ENCODE results near the gene SLC25A20.
A peak's percentile ranks its signal among the peaks of the same experiment; 100 is the strongest.

The SLC25A20 gene

GRCh38 chr3:48898383-48899234 is at the start of gene SLC25A20:
Gene SLC25A20, minus strand, starts transcription at chr3:48898882. Its CDS starts 88 bp downstream, at chr3:48898794.
- peak within 1 kb of the TSS; percentile 92 for H3K4me2 ChIP-seq (ENCODE audit: low read depth, low read length, poor library complexity, severe bottlenecking)
- H3K4me1 ChIP-seq (ENCODE audit: insufficient read depth, low read length, poor library complexity, severe bottlenecking) = peaks cover 26% of the 10 kb centered on the region
- peak within 1 kb of the TSS; percentile 80 for H3K4me3 ChIP-seq (ENCODE audit: low read length, poor library complexity, severe bottlenecking)
- no peaks in the 10 kb centered on the region for H4K20me1 ChIP-seq (ENCODE audit: insufficient read depth, low read length, poor library complexity, severe bottlenecking)
- H3K36me3 ChIP-seq (ENCODE audit: insufficient read depth, low read length) = no peaks in the 10 kb centered on the region
- H3F3A ChIP-seq (ENCODE audit: low read depth) = no peaks in the 10 kb centered on the region
- peak within 1 kb of the TSS; percentile 69 for H3K9ac ChIP-seq (ENCODE audit: low read depth, low read length, poor library complexity, severe bottlenecking)
- no peaks in the 10 kb centered on the region for H3K9me3 ChIP-seq (ENCODE audit: insufficient read depth, low read depth, low read length)
- H3K9me2 ChIP-seq (replicated peaks; ENCODE audit: low read depth, low read length) = no peaks in the 10 kb centered on the region
- no peaks in the 10 kb centered on the region for H3K27me3 ChIP-seq (ENCODE audit: insufficient read depth, low read length, poor library complexity, severe bottlenecking)
- TF ChIP-seq EZH2phosphoT487 (IDR thresholded peaks at IDR 0.05; ENCODE audit: borderline replicate concordance) = no peak
- TF ChIP-seq CTCF (conservative IDR thresholded peaks at IDR 0.05; ENCODE audit: low read length) = 0 out of 2 replicates have a peak, but pooled peaks have one; percentile 7
- peaks cover 9% of the 10 kb centered on the region; the same call in 1 of the 2 replicates for H3K79me2 ChIP-seq (ENCODE audit: insufficient read depth, low read length)
- H2AFZ ChIP-seq (ENCODE audit: low read length) = peak within 1 kb of the TSS; percentile 99

- Histone ChIP-seq H3K4me2 (ENCODE audit: low read depth, low read length, poor library complexity, severe bottlenecking) (no peak overlapping the region), H3F3A (ENCODE audit: low read depth) (no peaks in the 10 kb centered on the region), H3K9me2 (replicated peaks; ENCODE audit: low read depth, low read length) (no peaks in the 10 kb centered on the region), H2AFZ (ENCODE audit: low read length) (no peak overlapping the region), H3K4me1 (ENCODE audit: insufficient read depth, low read length, poor library complexity, severe bottlenecking) (no peaks in the 10 kb centered on the region), H3K79me2 (ENCODE audit: insufficient read depth, low read length) (peaks cover 11% of the 10 kb centered on the region), H3K9ac (ENCODE audit: low read depth, low read length, poor library complexity, severe bottlenecking) (no peak overlapping the region), H3K27me3 (ENCODE audit: insufficient read depth, low read length, poor library complexity, severe bottlenecking) (no peaks in the 10 kb centered on the region), H3K36me3 (ENCODE audit: insufficient read depth, low read length) (no peaks in the 10 kb centered on the region; the same call in 1 of the 2 replicates), H4K20me1 (ENCODE audit: insufficient read depth, low read length, poor library complexity, severe bottlenecking) (peaks cover 3% of the 10 kb centered on the region), H3K4me3 (ENCODE audit: low read length, poor library complexity, severe bottlenecking) (no peak overlapping the region), H3K9me3 (ENCODE audit: insufficient read depth, low read depth, low read length) (no peaks in the 10 kb centered on the region)
- TF ChIP-seq EZH2phosphoT487 (IDR thresholded peaks at IDR 0.05; ENCODE audit: borderline replicate concordance) = no peak
- TF ChIP-seq CTCF (conservative IDR thresholded peaks at IDR 0.05; ENCODE audit: low read length) = no peak
Measured at GRCh38 chr3:48945891-48946549, 47.3 kb upstream of the SLC25A20 start.

- H2AFZ ChIP-seq (ENCODE audit: low read length) = no peak overlapping the region
- H3K9me3 ChIP-seq (ENCODE audit: insufficient read depth, low read depth, low read length) = no peaks in the 10 kb centered on the region
- no peaks in the 10 kb centered on the region; the same call in 1 of the 2 replicates for H3K36me3 ChIP-seq (ENCODE audit: insufficient read depth, low read length)
- no peaks in the 10 kb centered on the region for H3K27me3 ChIP-seq (ENCODE audit: insufficient read depth, low read length, poor library complexity, severe bottlenecking)
- peaks cover 3% of the 10 kb centered on the region for H4K20me1 ChIP-seq (ENCODE audit: insufficient read depth, low read length, poor library complexity, severe bottlenecking)
- peaks cover 11% of the 10 kb centered on the region for H3K79me2 ChIP-seq (ENCODE audit: insufficient read depth, low read length)
- H3F3A ChIP-seq (ENCODE audit: low read depth) = no peaks in the 10 kb centered on the region
- no peak overlapping the region for H3K9ac ChIP-seq (ENCODE audit: low read depth, low read length, poor library complexity, severe bottlenecking)
- no peak overlapping the region for H3K4me2 ChIP-seq (ENCODE audit: low read depth, low read length, poor library complexity, severe bottlenecking)
- TF ChIP-seq EZH2phosphoT487 (IDR thresholded peaks at IDR 0.05; ENCODE audit: borderline replicate concordance) = no peak
- H3K9me2 ChIP-seq (replicated peaks; ENCODE audit: low read depth, low read length) = no peaks in the 10 kb centered on the region
- no peaks in the 10 kb centered on the region for H3K4me1 ChIP-seq (ENCODE audit: insufficient read depth, low read length, poor library complexity, severe bottlenecking)
- H3K4me3 ChIP-seq (ENCODE audit: low read length, poor library complexity, severe bottlenecking) = no peak overlapping the region
Measured at GRCh38 chr3:48945432-48945831, 46.8 kb upstream of the SLC25A20 start.
